ENCODE results near the gene MIER3.
"Not testable (repeated sequence)": the region's sequence is repeated elsewhere in the genome, so short reads cannot be mapped to it uniquely, and the experiment has no call there.

The MIER3 gene

DNA sequence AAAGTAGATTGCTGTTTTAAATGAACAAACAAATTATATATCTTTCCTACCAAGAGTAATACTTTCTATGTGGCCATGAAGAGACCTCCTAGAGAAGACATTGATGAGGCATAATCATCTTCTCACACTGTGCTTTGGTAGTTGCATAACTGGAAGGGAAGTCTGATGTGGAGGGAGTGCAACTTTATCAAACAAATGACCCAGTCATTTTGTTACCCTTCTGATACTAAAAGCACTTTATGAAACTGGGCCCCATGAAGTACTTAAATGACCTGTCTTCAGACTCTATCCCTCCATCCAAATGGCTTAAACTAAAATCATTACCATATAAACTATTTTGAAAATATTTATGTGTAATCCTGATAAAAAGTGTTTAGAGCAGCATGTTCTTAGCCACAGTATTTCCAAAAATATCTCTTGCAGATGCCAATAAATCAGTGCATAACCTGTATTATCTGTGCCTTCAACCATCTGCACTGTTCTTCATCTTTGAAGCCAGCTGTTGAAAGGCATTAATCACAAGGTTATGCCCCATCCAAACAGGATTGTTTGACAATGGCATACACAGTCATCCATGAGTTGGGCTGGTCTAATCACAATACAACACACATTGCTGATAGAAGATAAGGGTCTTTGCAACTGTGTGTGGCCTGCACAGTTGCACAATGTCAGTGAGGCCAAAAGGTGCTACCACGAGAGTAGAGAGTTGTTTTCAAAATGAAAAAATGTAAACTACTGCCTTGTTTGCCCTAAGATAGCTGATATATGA lies 31.9 kb upstream of the MIER3 start:
- no peak overlapping the region for H3K27ac ChIP-seq (replicated peaks)
- no peaks in the 10 kb centered on the region for H3K27me3 ChIP-seq (ENCODE audit: insufficient read depth, poor library complexity, severe bottlenecking)
- TF ChIP-seq GABPA (IDR thresholded peaks at IDR 0.05; ENCODE audit: low read depth) (no peak), POLR2AphosphoS5 (IDR thresholded peaks at IDR 0.05; ENCODE audit: low read depth) (no peak), SPI1 (IDR thresholded peaks at IDR 0.05; ENCODE audit: borderline replicate concordance, low read depth) (no peak), CTCF (IDR thresholded peaks at IDR 0.05; ENCODE audit: insufficient read depth, low read length) (no peak)
- TF ChIP-seq, protein P1, sequence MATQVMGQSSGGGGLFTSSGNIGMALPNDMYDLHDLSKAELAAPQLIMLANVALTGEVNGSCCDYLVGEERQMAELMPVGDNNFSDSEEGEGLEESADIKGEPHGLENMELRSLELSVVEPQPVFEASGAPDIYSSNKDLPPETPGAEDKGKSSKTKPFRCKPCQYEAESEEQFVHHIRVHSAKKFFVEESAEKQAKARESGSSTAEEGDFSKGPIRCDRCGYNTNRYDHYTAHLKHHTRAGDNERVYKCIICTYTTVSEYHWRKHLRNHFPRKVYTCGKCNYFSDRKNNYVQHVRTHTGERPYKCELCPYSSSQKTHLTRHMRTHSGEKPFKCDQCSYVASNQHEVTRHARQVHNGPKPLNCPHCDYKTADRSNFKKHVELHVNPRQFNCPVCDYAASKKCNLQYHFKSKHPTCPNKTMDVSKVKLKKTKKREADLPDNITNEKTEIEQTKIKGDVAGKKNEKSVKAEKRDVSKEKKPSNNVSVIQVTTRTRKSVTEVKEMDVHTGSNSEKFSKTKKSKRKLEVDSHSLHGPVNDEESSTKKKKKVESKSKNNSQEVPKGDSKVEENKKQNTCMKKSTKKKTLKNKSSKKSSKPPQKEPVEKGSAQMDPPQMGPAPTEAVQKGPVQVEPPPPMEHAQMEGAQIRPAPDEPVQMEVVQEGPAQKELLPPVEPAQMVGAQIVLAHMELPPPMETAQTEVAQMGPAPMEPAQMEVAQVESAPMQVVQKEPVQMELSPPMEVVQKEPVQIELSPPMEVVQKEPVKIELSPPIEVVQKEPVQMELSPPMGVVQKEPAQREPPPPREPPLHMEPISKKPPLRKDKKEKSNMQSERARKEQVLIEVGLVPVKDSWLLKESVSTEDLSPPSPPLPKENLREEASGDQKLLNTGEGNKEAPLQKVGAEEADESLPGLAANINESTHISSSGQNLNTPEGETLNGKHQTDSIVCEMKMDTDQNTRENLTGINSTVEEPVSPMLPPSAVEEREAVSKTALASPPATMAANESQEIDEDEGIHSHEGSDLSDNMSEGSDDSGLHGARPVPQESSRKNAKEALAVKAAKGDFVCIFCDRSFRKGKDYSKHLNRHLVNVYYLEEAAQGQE (IDR thresholded peaks at IDR 0.05; ENCODE audit: insufficient replicate concordance, low read depth), result no peak
- no peak for DNase-seq (ENCODE audit: low read depth in 1 of 2, low spot score in 1 of 2)
- no peak overlapping the region for H3K4me3 ChIP-seq (replicated peaks; ENCODE audit: insufficient read depth, low read length)

GRCh38 chr5:56981548-56982315 lies 29.8 kb upstream of the MIER3 start:
- Histone ChIP-seq H3K27ac (replicated peaks) (no peak overlapping the region), H3K27me3 (ENCODE audit: insufficient read depth, poor library complexity, severe bottlenecking) (no peaks in the 10 kb centered on the region), H3K4me3 (replicated peaks; ENCODE audit: insufficient read depth, low read length) (no peak overlapping the region)
- TF ChIP-seq CTCF (IDR thresholded peaks at IDR 0.05; ENCODE audit: insufficient read depth, low read length), result no peak
- no peak for TF ChIP-seq SPI1 (IDR thresholded peaks at IDR 0.05; ENCODE audit: borderline replicate concordance, low read depth)
- TF ChIP-seq GABPA (IDR thresholded peaks at IDR 0.05; ENCODE audit: low read depth), result no peak
- no peak for TF ChIP-seq POLR2AphosphoS5 (IDR thresholded peaks at IDR 0.05; ENCODE audit: low read depth)
- TF ChIP-seq, protein P1 (IDR thresholded peaks at IDR 0.05; ENCODE audit: insufficient replicate concordance, low read depth), result no peak
- DNase-seq (ENCODE audit: low read depth in 1 of 2, low spot score in 1 of 2), result no peak

GRCh38 chr5:56979968-56980367 lies 28.0 kb upstream of the MIER3 start:
- Histone ChIP-seq H3K27ac (replicated peaks) (no peak overlapping the region), H3K27me3 (ENCODE audit: insufficient read depth, poor library complexity, severe bottlenecking) (no peaks in the 10 kb centered on the region), H3K4me3 (replicated peaks; ENCODE audit: insufficient read depth, low read length) (no peak overlapping the region)
- TF ChIP-seq SPI1 (IDR thresholded peaks at IDR 0.05; ENCODE audit: borderline replicate concordance, low read depth) (no peak), CTCF (IDR thresholded peaks at IDR 0.05; ENCODE audit: insufficient read depth, low read length) (no peak), POLR2AphosphoS5 (IDR thresholded peaks at IDR 0.05; ENCODE audit: low read depth) (no peak)
- TF ChIP-seq, protein P1 (IDR thresholded peaks at IDR 0.05; ENCODE audit: insufficient replicate concordance, low read depth), result no peak
- no peak for DNase-seq (ENCODE audit: low read depth in 1 of 2, low spot score in 1 of 2)

GRCh38 chr5:56979526-56979925 lies 27.6 kb upstream of the MIER3 start:
- H3K27ac ChIP-seq (replicated peaks); H3K4me3 ChIP-seq (replicated peaks; ENCODE audit: insufficient read depth, low read length); DNase-seq (ENCODE audit: low read depth in 1 of 2, low spot score in 1 of 2); H3K27me3 ChIP-seq (ENCODE audit: insufficient read depth, poor library complexity, severe bottlenecking): not testable (repeated sequence)

Data from HL-60 (cell line).